ENCODE data around the gene KRT12.

Gene KRT12

DNA sequence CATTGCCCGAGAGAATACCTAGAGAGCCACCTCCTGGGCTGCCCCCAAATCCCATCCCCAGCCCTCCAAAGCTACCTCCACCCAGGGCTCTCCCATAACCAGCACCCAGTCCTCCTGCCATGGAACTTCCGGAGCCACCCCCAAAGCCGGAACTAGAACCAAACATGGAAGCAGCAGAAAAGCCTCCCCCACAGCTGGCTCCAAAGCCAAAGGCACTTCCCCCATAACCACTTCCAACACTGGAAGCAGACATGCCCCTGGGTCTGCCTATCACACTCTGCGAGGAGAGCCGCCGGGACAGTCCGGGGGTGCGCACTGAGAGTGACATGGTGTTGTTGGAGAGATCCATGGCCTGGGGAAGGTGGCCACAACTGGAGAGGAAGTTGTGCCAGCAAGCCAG is at the start of gene KRT12:
TSS of gene KRT12 (minus strand) at position 386 of the 400 bp plus-strand sequence. CDS start at position 349, 37 bp downstream.
- peaks cover 55 to 56% of the 10 kb centered on the region in 2 experiments for H3K4me1 ChIP-seq (ENCODE audit: control insufficient read depth in 1 of 2, insufficient read depth in 1 of 2, low read depth in 1 of 2, low read length in 1 of 2)
- no peaks in the 10 kb centered on the region for H3K36me3 ChIP-seq
- peaks cover 19% of the 10 kb centered on the region for H3K27me3 ChIP-seq
- no peaks in the 10 kb centered on the region for H3K9me3 ChIP-seq
- H3K4me3 ChIP-seq (ENCODE audit: low read depth in 1 of 2, low read length in 1 of 2), result no peak within 1 kb of the TSS
- H3K27ac ChIP-seq, result no peak within 1 kb of the TSS
- TF ChIP-seq, protein P1, sequence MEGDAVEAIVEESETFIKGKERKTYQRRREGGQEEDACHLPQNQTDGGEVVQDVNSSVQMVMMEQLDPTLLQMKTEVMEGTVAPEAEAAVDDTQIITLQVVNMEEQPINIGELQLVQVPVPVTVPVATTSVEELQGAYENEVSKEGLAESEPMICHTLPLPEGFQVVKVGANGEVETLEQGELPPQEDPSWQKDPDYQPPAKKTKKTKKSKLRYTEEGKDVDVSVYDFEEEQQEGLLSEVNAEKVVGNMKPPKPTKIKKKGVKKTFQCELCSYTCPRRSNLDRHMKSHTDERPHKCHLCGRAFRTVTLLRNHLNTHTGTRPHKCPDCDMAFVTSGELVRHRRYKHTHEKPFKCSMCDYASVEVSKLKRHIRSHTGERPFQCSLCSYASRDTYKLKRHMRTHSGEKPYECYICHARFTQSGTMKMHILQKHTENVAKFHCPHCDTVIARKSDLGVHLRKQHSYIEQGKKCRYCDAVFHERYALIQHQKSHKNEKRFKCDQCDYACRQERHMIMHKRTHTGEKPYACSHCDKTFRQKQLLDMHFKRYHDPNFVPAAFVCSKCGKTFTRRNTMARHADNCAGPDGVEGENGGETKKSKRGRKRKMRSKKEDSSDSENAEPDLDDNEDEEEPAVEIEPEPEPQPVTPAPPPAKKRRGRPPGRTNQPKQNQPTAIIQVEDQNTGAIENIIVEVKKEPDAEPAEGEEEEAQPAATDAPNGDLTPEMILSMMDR (IDR thresholded peaks at IDR 0.05), result no peak

DNA sequence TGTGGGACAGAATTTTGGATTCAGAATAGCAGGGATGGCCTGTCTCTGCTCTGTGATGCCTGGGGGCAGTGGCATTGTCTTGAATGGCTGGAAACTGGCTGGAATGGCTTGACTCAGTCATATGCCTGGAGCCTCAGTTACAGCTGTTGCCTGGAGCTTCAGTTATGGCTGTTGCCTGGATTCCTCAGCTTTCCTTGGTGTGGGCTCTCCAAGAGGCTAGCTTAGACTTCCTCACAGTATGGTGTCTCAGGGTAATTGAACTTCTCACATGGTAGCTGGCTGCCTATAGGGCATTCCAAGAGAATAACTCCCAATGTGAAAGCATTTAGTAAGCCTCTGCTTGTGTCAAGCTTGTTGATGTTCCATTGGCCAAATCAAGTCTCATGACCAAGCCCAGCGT is 49.3 kb upstream of the KRT12 start:
- no peak overlapping the region for H3K4me3 ChIP-seq (ENCODE audit: low read depth in 1 of 2, low read length in 1 of 2)
- no peaks in the 10 kb centered on the region for H3K9me3 ChIP-seq
- H3K36me3 ChIP-seq, result peaks cover 35% of the 10 kb centered on the region
- TF ChIP-seq, protein P1 (IDR thresholded peaks at IDR 0.05), result no peak
- no peaks in the 10 kb centered on the region for H3K27me3 ChIP-seq
- peaks cover 35 to 46% of the 10 kb centered on the region in 2 experiments for H3K4me1 ChIP-seq (ENCODE audit: control insufficient read depth in 1 of 2, insufficient read depth in 1 of 2, low read depth in 1 of 2, low read length in 1 of 2)
- H3K27ac ChIP-seq, result no peak overlapping the region

DNA sequence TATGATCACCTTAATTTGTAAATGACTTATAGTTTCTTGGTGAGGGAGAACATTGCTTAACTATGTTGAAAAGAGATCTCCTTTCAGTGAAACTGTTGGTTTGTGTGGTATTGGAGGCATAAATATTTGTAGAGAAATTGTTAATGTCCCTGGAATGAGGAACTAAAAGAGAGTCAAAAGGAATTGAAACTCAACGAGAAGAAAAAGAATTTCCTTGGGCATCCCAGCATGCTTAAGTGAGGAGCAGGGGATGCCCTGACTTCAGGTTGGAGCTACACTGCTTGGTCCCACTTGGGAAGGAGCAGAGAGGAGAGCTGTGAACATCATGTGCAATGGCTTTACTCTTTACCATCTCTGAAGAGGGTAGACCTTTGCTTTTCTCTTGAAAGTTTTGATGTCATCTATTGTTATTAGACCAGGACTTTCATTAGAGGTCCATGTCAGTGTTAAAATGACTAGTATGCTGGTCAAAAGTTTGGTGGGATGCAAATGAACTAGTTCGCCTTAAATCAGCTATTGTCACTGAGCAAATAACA is 48.8 kb upstream of the KRT12 start:
- TF ChIP-seq, protein P1 (IDR thresholded peaks at IDR 0.05), result no peak
- Histone ChIP-seq H3K27me3 (no peaks in the 10 kb centered on the region), H3K4me1 (ENCODE audit: control insufficient read depth in 1 of 2, insufficient read depth in 1 of 2, low read depth in 1 of 2, low read length in 1 of 2) (peaks cover 39 to 52% of the 10 kb centered on the region in 2 experiments), H3K27ac (peak overlapping the region; percentile 42), H3K36me3 (peaks cover 34% of the 10 kb centered on the region), H3K4me3 (ENCODE audit: low read depth in 1 of 2, low read length in 1 of 2) (no peak overlapping the region), H3K9me3 (no peaks in the 10 kb centered on the region)

DNA sequence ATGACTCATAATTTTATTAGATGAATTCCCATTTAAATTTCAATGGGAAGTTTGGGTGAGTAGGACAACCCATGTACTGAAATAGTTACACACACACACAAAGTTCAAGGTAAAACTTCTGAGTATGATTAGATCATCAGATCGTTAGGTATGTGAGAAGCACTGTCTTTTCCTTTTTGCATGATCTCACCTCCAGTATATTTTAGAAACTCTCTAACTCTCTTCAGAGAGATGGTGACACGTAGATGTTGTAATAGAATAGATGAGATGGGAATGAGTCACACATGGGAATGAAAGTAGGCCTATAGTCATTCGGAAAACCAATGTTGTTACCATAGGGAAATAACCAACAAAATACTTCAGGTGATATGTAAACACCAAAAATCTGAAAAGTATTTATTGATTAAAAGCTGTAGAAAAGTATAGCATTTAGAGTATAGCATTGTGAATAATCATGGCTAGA is 48.2 kb upstream of the KRT12 start:
- peaks cover 45 to 57% of the 10 kb centered on the region in 2 experiments for H3K4me1 ChIP-seq (ENCODE audit: control insufficient read depth in 1 of 2, insufficient read depth in 1 of 2, low read depth in 1 of 2, low read length in 1 of 2)
- no peak overlapping the region for H3K27ac ChIP-seq
- TF ChIP-seq, protein P1 (IDR thresholded peaks at IDR 0.05), result no peak
- H3K9me3 ChIP-seq, result no peaks in the 10 kb centered on the region
- H3K27me3 ChIP-seq, result no peaks in the 10 kb centered on the region
- no peak overlapping the region for H3K4me3 ChIP-seq (ENCODE audit: low read depth in 1 of 2, low read length in 1 of 2)
- peaks cover 34% of the 10 kb centered on the region for H3K36me3 ChIP-seq

DNA sequence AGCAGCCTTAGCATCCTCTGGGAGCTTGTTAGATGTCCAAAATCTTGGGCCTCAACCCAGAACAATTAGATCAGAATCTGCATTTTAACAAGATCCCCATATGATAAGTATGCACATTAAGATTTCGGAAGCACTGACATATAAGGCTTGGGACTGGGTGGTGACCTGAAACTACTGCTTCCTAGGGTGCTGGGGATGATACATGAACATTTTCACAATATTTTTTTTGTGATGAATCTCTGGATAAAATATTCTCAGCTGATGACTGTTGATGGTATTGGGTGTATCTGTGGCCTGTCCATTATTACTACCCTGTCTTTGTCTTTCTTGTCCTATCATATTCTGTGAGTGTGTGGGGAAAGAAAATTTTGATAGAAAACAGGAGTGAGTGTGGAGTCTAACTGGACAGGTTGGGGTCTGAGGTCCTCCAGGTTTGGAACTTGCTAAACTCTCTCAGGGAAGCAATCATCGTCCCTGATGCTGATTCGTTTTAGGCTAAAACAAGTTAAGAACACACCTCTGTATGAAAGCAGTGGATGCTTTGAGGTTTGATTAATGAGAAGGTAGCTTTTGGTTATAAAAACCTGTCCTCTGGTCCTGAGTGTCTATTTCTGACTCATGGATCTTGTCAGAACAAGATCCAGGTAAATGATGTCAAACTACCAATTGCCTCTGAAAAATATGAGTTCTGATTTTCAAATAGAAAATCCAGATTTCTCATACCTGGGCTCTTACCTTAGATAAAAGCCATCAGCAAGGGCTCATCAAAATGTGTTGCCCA is 47.2 kb upstream of the KRT12 start:
- H3K27ac ChIP-seq, result peak overlapping the region; percentile 90
- H3K4me1 ChIP-seq (ENCODE audit: control insufficient read depth in 1 of 2, insufficient read depth in 1 of 2, low read depth in 1 of 2, low read length in 1 of 2), result peaks cover 55 to 67% of the 10 kb centered on the region in 2 experiments
- H3K36me3 ChIP-seq, result peaks cover 27% of the 10 kb centered on the region
- no peak overlapping the region for H3K4me3 ChIP-seq (ENCODE audit: low read depth in 1 of 2, low read length in 1 of 2)
- no peaks in the 10 kb centered on the region for H3K27me3 ChIP-seq
- TF ChIP-seq, protein P1 (IDR thresholded peaks at IDR 0.05), result no peak
- no peaks in the 10 kb centered on the region for H3K9me3 ChIP-seq

Measured in neutrophil (primary cell).